ENCODE results near the gene SEMA6B. TPM values are rescaled to one million over a fixed set of nuclear protein-coding genes. Genes with fewer than 3 reads are reported as not detected.

SEMA6B gene
- total RNA-seq, 1 donor from 2014 or later = 25.3 TPM

- Mint-ChIP-seq H3K36me3 (ENCODE audit: low read depth) (peaks cover 12% of the 10 kb centered on the region), H3K27ac (ENCODE audit: unreplicated experiment) (peak overlapping the region; percentile 81), H3K4me3 (no peak overlapping the region), H3K27me3 (ENCODE audit: low read depth) (no peaks in the 10 kb centered on the region), H3K4me1 (peaks cover 4% of the 10 kb centered on the region), H3K9me3 (peaks cover 5% of the 10 kb centered on the region)
- no peak for DNase-seq (ENCODE audit: low read depth, low spot score)
- TF ChIP-seq CTCF (conservative IDR thresholded peaks at IDR 0.05) = peak; percentile 39
These were observed 2.1 kb downstream of the SEMA6B start for GRCh38 chr19:4557144-4557970.

GRCh38 chr19:4556597-4557127 lies 2.8 kb downstream of the SEMA6B start:
- Mint-ChIP-seq H3K4me3 (no peak overlapping the region), H3K9me3 (peaks cover 5% of the 10 kb centered on the region), H3K4me1 (peaks cover 4% of the 10 kb centered on the region), H3K36me3 (ENCODE audit: low read depth) (peaks cover 12% of the 10 kb centered on the region), H3K27me3 (ENCODE audit: low read depth) (no peaks in the 10 kb centered on the region), H3K27ac (ENCODE audit: unreplicated experiment) (no peak overlapping the region)
- peak; percentile 43 for DNase-seq (ENCODE audit: low read depth, low spot score)
- TF ChIP-seq CTCF (conservative IDR thresholded peaks at IDR 0.05) = no peak

- H3K4me1 Mint-ChIP-seq = peaks cover 4% of the 10 kb centered on the region
- peaks cover 5% of the 10 kb centered on the region for H3K9me3 Mint-ChIP-seq
- peaks cover 12% of the 10 kb centered on the region for H3K36me3 Mint-ChIP-seq (ENCODE audit: low read depth)
- no peaks in the 10 kb centered on the region for H3K27me3 Mint-ChIP-seq (ENCODE audit: low read depth)
- no peak overlapping the region for H3K4me3 Mint-ChIP-seq
- no peak for DNase-seq (ENCODE audit: low read depth, low spot score)
- H3K27ac Mint-ChIP-seq (ENCODE audit: unreplicated experiment) = no peak overlapping the region
- TF ChIP-seq CTCF (conservative IDR thresholded peaks at IDR 0.05) = no peak
These were observed 3.6 kb downstream of the SEMA6B start for GRCh38 chr19:4555657-4556561.

- H3K4me3 Mint-ChIP-seq = no peak overlapping the region
- H3K4me1 Mint-ChIP-seq = peaks cover 4% of the 10 kb centered on the region
- H3K27me3 Mint-ChIP-seq (ENCODE audit: low read depth) = no peaks in the 10 kb centered on the region
- no peak for DNase-seq (ENCODE audit: low read depth, low spot score)
- no peak overlapping the region for H3K27ac Mint-ChIP-seq (ENCODE audit: unreplicated experiment)
- TF ChIP-seq CTCF (conservative IDR thresholded peaks at IDR 0.05) = no peak
- H3K36me3 Mint-ChIP-seq (ENCODE audit: low read depth) = peaks cover 12% of the 10 kb centered on the region
- H3K9me3 Mint-ChIP-seq = peaks cover 5% of the 10 kb centered on the region
These were observed 4.8 kb downstream of the SEMA6B start for GRCh38 chr19:4554717-4555116.

- peaks cover 12% of the 10 kb centered on the region for H3K36me3 Mint-ChIP-seq (ENCODE audit: low read depth)
- H3K4me3 Mint-ChIP-seq = no peak overlapping the region
- no peak overlapping the region for H3K27ac Mint-ChIP-seq (ENCODE audit: unreplicated experiment)
- H3K27me3 Mint-ChIP-seq (ENCODE audit: low read depth) = no peaks in the 10 kb centered on the region
- TF ChIP-seq CTCF (conservative IDR thresholded peaks at IDR 0.05) = no peak
- peaks cover 4% of the 10 kb centered on the region for H3K4me1 Mint-ChIP-seq
- H3K9me3 Mint-ChIP-seq = peaks cover 5% of the 10 kb centered on the region
- DNase-seq (ENCODE audit: low read depth, low spot score) = no peak
These were observed 5.7 kb downstream of the SEMA6B start for GRCh38 chr19:4553775-4554174.
